Measurements from ENCODE around the gene LCE1E. TPM values are rescaled to one million over a fixed set of nuclear protein-coding genes. Genes with fewer than 3 reads are reported as not detected.

LCE1E gene
- total RNA-seq, 2 experiments from 2014 or later: not detected

Other genes with a start within 250 kb of the LCE1E start
- not detected for gene LCE3E, start 219.5 kb upstream of the LCE1E start, total RNA-seq
- gene LCE3D, start 205.7 kb upstream of the LCE1E start, total RNA-seq: not detected
- gene LCE3C, start 186.0 kb upstream of the LCE1E start, total RNA-seq: not detected
- not detected for gene LCE3B, start 172.4 kb upstream of the LCE1E start, total RNA-seq
- not detected for gene LCE3A, start 163.2 kb upstream of the LCE1E start, total RNA-seq
- gene LCE2D, start 122.9 kb upstream of the LCE1E start, total RNA-seq: not detected
- gene LCE2C, start 111.0 kb upstream of the LCE1E start, total RNA-seq: not detected
- not detected for gene LCE2B, start 100.1 kb upstream of the LCE1E start, total RNA-seq
- not detected for gene LCE2A, start 87.9 kb upstream of the LCE1E start, total RNA-seq
- gene LCE4A, start 78.1 kb upstream of the LCE1E start, total RNA-seq: not detected
- gene KPRP, start 28.2 kb upstream of the LCE1E start, total RNA-seq: not detected
- not detected for gene LCE1F, start 11.1 kb upstream of the LCE1E start, total RNA-seq
- gene LCE1D, start 10.5 kb downstream of the LCE1E start, total RNA-seq: not detected
- gene LCE1C, start 20.4 kb downstream of the LCE1E start, total RNA-seq: not detected
- gene LCE1B, start 25.7 kb downstream of the LCE1E start, total RNA-seq: not detected
- gene LCE1A, start 41.2 kb downstream of the LCE1E start, total RNA-seq: not detected
- not detected for gene LCE6A, start 56.6 kb downstream of the LCE1E start, total RNA-seq
- not detected for gene LCE7A, start 73.7 kb downstream of the LCE1E start, total RNA-seq
- gene SMCP, start 92.1 kb downstream of the LCE1E start, total RNA-seq: not detected
- gene IVL, start 122.3 kb downstream of the LCE1E start, total RNA-seq: under 1 TPM in 1 of 2 experiments, not detected in 1; 0.07 TPM
- gene SPRR5, start 160.9 kb downstream of the LCE1E start, total RNA-seq: not detected
- not detected for gene SPRR4, start 184.4 kb downstream of the LCE1E start, total RNA-seq
- not detected for gene SPRR1A, start 197.8 kb downstream of the LCE1E start, total RNA-seq
- not detected for gene SPRR3, start 215.5 kb downstream of the LCE1E start, total RNA-seq
- gene SPRR1B, start 244.9 kb downstream of the LCE1E start, total RNA-seq: not detected

All from activated CD4-positive, alpha-beta T cell treated with anti-CD3 and anti-CD28 coated beads for 36 hours (primary cell).